ENCODE data around the gene HTR3C.

DNA sequence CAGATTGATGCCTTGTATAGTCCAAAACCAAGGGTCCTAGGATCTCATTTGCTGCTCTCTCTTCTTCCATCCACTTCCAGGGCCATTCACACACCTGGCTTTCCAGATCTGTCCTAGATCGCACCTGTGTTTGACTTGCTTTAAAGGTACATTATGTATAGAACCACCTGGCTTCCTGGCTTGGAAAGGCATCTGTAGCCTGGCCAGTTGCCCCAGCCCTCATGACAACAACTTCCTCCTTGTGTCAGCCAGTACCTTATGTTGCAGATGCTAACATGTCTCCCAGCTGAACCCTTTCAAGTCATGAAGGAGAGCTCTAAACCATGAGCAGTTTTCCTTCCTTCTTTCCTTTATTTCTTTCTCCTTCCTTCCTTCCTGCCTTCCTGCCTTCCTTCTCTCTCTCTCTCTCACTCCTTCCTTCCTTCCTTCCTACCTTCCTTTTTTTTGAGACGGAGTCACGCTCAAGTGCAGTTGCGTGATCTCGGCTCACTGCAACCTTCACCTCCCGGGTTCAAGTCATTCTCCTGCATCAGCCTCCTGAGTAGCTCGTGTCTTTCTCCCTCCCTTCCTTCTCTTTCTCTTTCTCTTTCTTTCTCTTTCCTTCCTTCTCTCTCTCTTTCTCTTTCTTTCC lies 2.5 kb upstream of the HTR3C start:
- TF ChIP-seq, protein P1, sequence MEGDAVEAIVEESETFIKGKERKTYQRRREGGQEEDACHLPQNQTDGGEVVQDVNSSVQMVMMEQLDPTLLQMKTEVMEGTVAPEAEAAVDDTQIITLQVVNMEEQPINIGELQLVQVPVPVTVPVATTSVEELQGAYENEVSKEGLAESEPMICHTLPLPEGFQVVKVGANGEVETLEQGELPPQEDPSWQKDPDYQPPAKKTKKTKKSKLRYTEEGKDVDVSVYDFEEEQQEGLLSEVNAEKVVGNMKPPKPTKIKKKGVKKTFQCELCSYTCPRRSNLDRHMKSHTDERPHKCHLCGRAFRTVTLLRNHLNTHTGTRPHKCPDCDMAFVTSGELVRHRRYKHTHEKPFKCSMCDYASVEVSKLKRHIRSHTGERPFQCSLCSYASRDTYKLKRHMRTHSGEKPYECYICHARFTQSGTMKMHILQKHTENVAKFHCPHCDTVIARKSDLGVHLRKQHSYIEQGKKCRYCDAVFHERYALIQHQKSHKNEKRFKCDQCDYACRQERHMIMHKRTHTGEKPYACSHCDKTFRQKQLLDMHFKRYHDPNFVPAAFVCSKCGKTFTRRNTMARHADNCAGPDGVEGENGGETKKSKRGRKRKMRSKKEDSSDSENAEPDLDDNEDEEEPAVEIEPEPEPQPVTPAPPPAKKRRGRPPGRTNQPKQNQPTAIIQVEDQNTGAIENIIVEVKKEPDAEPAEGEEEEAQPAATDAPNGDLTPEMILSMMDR (IDR thresholded peaks at IDR 0.05) = no peak
- TF ChIP-seq ZFX (IDR thresholded peaks at IDR 0.05; ENCODE audit: borderline replicate concordance) = no peak

Data from 22Rv1 (cell line).